Ovary (tissue), 3 donors: ENCODE results near the gene SRSF8.
"Not testable (repeated sequence)": the region's sequence is repeated elsewhere in the genome, so short reads cannot be mapped to it uniquely, and the experiment has no call there.

Source experiments
- EP300 ChIP-seq: sonication (generic); formaldehyde crosslinking; IDR thresholded peaks from one replicate; pipeline ENCODE4 v1.6.1; 2017; ENCODE audit warnings: antibody characterized with exemption
- TF ChIP-seq, protein P1 (sequence below), 3 donors: fragments of 450-650 bp in 2 of 3; fragments of 200-600 bp in 1 of 3; IDR thresholded peaks; one replicate each; pipeline versions ENCODE4 v1.5.1 to v1.8.0; 2016 to 2022; ENCODE audit warnings: antibody characterized with exemption in 3 of 3, mild to moderate bottlenecking in 1 of 3
- donor health status: DM: no; HTN: no; CAD: no.

DNA sequence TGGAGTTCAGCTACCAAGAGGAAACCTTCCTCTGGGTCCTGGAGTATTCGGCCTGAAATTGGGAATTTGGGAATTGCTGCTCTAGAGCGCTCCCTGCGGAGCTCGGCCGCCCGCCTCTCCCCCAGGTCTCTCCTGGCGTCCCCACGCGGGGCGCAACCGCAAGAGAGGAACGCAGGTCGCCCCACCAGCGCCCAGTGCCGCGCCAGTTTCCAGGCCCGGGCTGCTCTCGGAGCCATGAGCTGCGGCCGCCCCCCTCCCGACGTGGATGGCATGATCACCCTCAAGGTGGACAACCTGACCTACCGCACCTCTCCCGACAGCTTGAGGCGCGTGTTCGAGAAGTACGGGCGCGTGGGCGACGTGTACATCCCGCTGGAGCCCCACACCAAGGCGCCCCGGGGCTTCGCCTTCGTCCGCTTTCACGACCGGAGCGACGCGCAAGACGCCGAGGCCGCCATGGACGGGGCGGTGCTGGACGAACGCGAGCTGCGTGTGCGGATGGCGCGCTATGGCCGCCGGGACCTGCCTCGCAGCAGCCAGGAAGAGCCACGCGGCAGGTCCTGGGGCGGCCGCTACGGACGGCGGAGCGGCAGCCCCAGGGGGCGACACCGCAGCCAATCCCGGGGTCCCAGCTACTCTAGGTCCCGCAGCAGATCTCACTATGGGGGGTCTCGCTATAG is 29.2 kb upstream of the SRSF8 start:
- TF ChIP-seq EP300: not testable (repeated sequence)
- TF ChIP-seq, protein P1, sequence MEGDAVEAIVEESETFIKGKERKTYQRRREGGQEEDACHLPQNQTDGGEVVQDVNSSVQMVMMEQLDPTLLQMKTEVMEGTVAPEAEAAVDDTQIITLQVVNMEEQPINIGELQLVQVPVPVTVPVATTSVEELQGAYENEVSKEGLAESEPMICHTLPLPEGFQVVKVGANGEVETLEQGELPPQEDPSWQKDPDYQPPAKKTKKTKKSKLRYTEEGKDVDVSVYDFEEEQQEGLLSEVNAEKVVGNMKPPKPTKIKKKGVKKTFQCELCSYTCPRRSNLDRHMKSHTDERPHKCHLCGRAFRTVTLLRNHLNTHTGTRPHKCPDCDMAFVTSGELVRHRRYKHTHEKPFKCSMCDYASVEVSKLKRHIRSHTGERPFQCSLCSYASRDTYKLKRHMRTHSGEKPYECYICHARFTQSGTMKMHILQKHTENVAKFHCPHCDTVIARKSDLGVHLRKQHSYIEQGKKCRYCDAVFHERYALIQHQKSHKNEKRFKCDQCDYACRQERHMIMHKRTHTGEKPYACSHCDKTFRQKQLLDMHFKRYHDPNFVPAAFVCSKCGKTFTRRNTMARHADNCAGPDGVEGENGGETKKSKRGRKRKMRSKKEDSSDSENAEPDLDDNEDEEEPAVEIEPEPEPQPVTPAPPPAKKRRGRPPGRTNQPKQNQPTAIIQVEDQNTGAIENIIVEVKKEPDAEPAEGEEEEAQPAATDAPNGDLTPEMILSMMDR (IDR thresholded peaks at IDR 0.05): not testable (repeated sequence)
